ENCODE results near the gene TOLLIP. TPM values are rescaled to one million over a fixed set of nuclear protein-coding genes. Genes with fewer than 3 reads are reported as not detected.

Gene TOLLIP
- total RNA-seq, 4 donors from 2014 or later = 114 to 167 (median 129) TPM

DNA sequence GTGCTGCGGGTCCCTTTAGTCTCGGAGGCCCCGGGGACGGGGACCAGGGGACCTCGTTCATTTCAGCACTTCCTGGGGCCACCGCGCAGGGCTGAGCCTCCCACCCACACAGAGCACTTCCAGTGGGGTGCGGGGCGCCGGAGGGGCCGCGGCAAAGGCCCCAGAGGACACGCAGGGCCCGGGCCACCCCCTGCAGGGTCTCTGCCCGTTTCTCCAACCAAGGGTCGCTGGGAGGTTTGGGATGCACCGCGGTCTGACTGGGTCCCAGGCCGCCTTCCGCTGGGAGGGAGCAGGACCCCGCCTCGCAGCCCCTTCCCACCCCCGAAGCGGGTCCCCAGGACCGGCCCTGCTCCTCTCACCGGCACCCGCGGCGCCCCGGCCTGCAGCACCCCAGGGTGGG lies 37.5 kb downstream of the TOLLIP start:
- WGBS, 2 donors = 79 to 95% methylated on average over 21 to 28 of the region's 30 CpGs
- no peak for DNase-seq (ENCODE audit: low spot score in 2 of 2)
- H3K4me3 ChIP-seq (ENCODE audit: low read depth, poor library complexity, severe bottlenecking) = no peak overlapping the region

DNA sequence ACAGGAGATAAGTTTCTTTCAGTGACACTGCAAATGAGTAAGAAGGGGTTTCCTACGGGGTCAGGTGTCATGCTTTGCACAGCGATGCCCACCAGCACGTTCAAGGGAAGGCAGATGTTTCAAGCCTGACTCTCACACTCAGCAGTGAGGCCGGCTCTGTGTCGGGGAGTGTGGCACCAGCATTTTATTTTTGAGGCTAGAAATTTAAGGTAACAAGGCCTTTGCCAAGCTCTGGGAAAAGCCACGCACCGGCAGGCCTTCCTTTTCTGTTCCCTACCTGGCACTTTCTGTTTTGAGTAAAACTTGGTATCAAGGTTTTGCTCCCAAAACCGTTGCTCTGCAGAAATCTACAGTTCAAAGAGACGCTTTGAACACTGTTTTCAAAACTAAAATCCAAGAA lies 38.0 kb downstream of the TOLLIP start:
- intact Hi-C loops (cut with DNase I; ENCODE audit: low total_unique reads) = no loop called here
- no peak overlapping the region for H3K4me3 ChIP-seq (ENCODE audit: low read depth, poor library complexity, severe bottlenecking)
- TF ChIP-seq, protein P1, sequence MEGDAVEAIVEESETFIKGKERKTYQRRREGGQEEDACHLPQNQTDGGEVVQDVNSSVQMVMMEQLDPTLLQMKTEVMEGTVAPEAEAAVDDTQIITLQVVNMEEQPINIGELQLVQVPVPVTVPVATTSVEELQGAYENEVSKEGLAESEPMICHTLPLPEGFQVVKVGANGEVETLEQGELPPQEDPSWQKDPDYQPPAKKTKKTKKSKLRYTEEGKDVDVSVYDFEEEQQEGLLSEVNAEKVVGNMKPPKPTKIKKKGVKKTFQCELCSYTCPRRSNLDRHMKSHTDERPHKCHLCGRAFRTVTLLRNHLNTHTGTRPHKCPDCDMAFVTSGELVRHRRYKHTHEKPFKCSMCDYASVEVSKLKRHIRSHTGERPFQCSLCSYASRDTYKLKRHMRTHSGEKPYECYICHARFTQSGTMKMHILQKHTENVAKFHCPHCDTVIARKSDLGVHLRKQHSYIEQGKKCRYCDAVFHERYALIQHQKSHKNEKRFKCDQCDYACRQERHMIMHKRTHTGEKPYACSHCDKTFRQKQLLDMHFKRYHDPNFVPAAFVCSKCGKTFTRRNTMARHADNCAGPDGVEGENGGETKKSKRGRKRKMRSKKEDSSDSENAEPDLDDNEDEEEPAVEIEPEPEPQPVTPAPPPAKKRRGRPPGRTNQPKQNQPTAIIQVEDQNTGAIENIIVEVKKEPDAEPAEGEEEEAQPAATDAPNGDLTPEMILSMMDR (IDR thresholded peaks at IDR 0.05) = no peak
- TF ChIP-seq POLR2A (IDR thresholded peaks at IDR 0.05) = no peak
- WGBS, 2 donors = 73 to 81% methylated on average over 9 of the region's 9 CpGs
- no peak for DNase-seq (ENCODE audit: low spot score in 2 of 2)

More for the DNA sequence above, 37.5 kb downstream of the TOLLIP start:
- TF ChIP-seq, protein P1 (IDR thresholded peaks at IDR 0.05) = no peak
- TF ChIP-seq POLR2A (IDR thresholded peaks at IDR 0.05) = no peak
- intact Hi-C loops (cut with DNase I; ENCODE audit: low total_unique reads) = no loop called here

DNA sequence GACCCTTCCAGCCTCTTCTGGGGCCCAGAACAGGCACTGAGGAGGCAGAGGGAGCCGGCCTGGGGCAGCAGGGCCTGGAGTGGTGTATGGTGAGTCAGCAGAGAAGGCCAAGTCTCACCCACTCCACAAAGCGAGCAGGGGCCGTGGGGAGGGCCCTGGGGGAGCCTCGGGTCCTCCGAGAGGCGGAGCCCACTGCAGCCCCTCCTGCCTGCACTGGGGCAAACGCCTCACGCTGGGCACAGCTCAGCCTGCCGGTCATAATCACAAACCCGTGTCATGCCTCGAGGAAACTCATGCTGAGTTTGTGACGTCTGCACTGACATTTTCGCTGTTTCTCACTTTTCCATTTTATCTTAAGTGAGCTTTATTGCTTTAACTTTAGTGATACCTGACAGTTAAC lies 38.4 kb downstream of the TOLLIP start:
- 50 to 57% methylated on average over 9 to 13 of the region's 13 CpGs for WGBS, 2 donors
- intact Hi-C loops (cut with DNase I; ENCODE audit: low total_unique reads) = no loop called here
- DNase-seq (ENCODE audit: low spot score in 2 of 2) = no peak
- TF ChIP-seq, protein P1 (IDR thresholded peaks at IDR 0.05) = no peak
- no peak for TF ChIP-seq POLR2A (IDR thresholded peaks at IDR 0.05)
- H3K4me3 ChIP-seq (ENCODE audit: low read depth, poor library complexity, severe bottlenecking) = no peak overlapping the region

DNA sequence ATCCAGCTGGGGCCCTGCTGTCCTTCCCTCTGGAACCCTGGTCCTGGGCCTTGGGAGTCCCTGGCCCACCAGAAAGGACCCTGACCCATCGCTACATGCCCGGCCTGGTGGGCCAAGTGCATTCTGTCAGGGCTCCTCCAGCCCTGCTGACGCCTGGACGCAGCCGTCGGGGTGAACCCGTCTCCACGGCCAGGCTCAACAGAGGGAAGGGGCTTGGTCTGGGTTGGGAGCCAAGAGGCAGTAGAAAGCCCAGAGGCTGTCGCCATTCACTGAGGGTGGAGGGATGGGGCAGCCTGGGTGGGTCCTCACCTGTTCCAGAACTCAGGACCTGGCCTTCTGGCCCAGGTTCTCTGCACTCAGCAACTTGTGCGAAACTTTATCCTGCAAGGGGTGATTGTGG lies 39.0 kb downstream of the TOLLIP start:
- no peak for DNase-seq (ENCODE audit: low spot score in 2 of 2)
- intact Hi-C loops (cut with DNase I; ENCODE audit: low total_unique reads) = no loop called here
- WGBS, 2 donors = 91 to 93% methylated on average over 10 of the region's 10 CpGs
- TF ChIP-seq, protein P1 (IDR thresholded peaks at IDR 0.05) = no peak
- no peak for TF ChIP-seq POLR2A (IDR thresholded peaks at IDR 0.05)
- no peak overlapping the region for H3K4me3 ChIP-seq (ENCODE audit: low read depth, poor library complexity, severe bottlenecking)

DNA sequence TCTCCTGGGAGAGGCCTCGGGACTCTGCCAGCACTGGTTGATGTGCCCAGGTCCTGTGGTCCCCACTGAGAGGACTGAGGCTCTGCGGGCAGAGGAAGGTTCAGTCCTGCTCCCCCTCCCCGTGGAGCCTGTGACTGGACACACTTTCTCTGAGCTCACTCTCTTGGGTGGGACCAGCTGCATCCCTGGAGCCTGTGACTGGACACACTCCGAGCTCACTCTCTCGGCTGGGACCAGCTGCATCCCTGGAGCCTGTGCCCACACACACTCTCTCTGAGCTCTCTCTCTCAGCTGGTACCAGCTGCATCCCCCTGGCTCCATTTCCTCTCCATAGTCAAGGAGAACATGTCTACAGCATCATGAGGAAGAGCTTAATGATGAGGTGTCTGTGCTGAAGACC lies 39.5 kb downstream of the TOLLIP start:
- intact Hi-C loops (cut with DNase I; ENCODE audit: low total_unique reads) = no loop called here

More for the DNA sequence above, 39.5 kb downstream of the TOLLIP start:
- WGBS, 2 donors = 58 to 88% methylated on average over 3 to 5 of the region's 5 CpGs
- no peak overlapping the region for H3K4me3 ChIP-seq (ENCODE audit: low read depth, poor library complexity, severe bottlenecking)
- no peak for DNase-seq (ENCODE audit: low spot score in 2 of 2)
- no peak for TF ChIP-seq POLR2A (IDR thresholded peaks at IDR 0.05)
- TF ChIP-seq, protein P1 (IDR thresholded peaks at IDR 0.05) = no peak
